Limb (tissue), 2 donors: ENCODE measurements around the gene EEFSEC.
"Not testable (repeated sequence)": the region's sequence is repeated elsewhere in the genome, so short reads cannot be mapped to it uniquely, and the experiment has no call there.

Source experiments
- DNase-seq, 2 donors: peaks; one replicate each; pipeline ENCODE4 v3.0.0-alpha.2; 2016; ENCODE audit errors: extremely low spot score in 2 of 2

Gene EEFSEC

DNA sequence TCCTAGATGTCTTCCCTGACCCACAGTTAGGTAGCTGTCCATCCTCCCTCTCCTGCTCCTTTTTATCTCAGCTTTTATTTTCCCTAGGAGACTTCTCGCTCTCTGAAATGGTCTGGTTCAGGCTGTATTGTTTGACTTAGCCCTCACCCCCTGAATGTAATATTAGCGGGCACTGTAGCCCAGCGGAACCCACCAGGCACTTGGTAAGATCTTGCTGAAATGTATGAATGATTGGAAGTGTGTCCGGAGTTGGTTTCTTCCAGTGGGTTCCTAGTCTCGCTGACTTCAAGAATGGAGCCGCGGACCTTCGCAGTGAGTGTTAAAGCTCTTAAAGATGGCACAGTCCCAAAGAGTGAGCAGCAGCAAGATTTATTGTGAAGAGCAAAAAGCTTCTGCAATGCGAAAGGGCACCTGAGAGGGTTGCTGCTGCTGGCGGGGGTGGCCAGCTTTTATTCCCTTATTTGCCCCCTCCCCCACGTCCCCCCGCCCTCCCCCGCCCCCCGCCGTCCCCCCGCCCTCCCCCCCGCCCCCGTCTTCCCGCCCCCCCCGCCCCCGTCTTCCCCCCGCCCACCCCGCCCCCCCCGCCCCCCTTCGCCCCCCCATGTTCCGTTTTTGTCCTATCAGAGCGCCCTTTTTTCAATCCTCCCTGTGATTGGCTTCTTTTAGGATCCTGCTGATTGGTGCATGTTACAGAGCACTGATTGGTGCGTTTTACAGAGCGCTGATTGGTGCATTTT, 694 bp upstream of the EEFSEC start:
- no peak for DNase-seq

DNA sequence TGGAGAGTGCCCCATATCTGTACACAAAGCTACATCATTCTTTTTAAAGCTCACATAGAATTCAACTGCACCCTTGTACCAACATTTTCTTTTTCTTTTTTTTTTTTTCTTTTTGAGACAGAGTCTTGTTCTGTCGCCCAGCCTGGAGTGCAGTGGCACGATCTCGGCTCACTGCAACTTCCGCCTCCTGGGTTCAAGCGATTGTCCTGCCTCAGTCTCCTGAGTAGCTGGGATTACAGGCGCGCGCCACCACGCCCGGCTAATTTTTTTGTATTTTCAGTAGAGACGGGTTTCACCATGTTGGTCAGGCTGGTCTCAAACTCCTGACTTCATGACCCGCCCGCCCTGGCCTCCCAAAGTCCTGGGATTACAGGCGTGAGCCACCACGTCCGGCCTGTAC, 1.1 kb downstream of the EEFSEC start:
- not testable (repeated sequence) for DNase-seq

DNA sequence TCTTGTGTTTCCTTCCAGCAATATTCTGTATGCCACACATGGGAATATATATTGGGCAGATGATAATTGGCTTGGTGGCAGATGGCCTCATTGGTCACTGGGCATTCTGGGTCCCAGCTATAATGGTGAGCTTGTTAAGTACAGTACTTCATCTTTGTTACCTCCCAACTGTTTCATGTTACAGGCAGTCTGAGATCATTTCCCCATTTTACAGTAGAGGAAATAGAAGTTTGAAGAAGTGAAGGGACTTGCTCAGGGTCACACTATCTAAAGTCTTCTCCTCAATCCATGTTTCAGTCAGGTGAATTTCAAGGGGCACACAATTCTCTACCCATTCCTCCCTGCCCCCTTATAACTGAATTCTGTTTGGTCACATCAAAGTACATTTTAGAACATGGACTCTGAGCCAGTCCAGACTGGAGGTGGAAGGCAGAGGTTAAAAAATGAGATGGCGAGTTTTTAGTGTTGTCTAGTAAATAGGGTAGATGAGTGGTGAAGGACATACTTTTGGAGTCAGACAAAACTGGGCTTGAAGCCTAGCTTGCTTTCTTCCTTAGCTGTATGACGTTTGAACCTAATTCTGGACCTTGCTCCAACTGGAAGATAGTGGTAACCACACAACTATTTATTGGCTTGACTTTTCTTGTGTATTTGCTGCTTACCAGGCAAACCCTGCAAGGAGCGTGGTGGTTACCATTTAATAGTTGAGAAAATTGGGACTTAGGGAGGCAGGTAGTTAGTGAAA, 2.5 kb downstream of the EEFSEC start:
- DNase-seq: no peak

DNA sequence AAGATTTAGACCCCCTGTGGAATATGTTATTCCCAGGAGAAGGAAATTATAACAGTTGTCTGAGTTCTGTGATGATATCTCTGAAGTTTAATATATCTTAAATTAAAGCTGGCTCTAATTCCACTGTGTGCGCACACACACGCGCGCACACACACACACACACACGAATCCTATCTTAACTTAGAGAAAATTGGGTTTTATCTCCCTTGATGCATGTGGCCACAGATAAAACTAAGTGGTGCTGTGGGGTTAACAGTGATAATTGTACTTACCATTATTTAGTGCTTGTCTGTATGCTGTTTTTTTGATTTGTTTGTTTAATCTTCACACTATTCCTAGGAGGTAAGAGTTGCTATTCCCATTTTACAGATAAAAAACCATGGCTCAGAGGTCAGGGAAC, 7.4 kb downstream of the EEFSEC start:
- DNase-seq: no peak

DNA sequence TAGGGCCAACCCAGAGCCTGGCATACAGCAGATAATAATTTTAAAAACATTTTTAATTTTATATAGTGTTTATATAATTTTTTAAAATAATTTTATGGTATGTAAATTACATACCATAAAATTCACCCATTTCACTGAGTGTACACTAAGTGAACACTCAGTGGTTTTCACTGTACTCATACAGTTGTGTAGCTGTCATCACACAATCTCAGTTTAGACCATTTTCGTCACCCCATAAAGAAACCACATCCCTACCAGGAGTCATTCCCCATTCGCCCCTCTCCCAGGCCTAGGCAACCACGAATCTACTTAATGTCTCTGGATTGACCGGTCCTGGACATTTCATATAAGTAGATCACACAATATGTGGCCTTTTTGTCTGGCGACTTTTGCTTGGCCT, 10.2 kb downstream of the EEFSEC start:
- DNase-seq: no peak

DNA sequence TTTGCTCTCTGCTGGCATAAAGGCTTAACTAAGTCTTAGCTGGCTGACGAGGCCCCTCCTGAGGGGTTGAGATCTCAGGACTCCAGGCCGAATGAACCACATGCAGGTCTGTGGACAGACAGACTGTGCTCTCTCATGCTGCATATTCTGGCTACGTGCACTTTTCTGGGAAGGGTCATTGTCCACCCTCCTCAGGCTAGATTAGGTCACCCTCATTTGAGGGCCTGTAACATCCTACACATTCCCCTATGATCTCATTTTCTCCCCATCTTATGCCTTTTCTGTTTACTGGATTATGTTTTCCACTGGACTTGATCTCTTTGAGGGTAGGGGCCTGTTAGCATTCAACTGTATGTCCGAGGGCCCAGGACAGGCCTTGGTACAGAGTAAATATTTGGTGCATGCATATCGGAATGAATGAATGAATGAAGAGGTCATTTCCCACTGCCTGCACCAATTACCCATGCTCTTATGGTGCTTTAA, 13.7 kb downstream of the EEFSEC start:
- no peak for DNase-seq

DNA sequence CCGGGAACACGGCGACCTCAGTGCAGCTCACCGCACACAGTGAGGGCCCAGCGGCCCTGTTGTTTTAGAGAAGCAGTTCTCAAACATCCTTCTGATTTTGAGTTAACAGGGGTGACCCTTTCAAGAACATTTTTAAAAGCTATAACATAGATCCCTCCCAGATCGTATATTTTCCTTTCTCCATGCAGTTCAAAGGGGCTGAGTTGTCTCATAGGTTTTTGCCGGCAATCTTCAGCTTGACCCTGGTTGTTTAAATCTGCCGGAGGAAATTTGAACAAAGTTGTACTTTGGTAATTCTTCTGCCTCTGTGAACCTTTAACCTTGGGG, 14.3 kb downstream of the EEFSEC start:
- DNase-seq: no peak

DNA sequence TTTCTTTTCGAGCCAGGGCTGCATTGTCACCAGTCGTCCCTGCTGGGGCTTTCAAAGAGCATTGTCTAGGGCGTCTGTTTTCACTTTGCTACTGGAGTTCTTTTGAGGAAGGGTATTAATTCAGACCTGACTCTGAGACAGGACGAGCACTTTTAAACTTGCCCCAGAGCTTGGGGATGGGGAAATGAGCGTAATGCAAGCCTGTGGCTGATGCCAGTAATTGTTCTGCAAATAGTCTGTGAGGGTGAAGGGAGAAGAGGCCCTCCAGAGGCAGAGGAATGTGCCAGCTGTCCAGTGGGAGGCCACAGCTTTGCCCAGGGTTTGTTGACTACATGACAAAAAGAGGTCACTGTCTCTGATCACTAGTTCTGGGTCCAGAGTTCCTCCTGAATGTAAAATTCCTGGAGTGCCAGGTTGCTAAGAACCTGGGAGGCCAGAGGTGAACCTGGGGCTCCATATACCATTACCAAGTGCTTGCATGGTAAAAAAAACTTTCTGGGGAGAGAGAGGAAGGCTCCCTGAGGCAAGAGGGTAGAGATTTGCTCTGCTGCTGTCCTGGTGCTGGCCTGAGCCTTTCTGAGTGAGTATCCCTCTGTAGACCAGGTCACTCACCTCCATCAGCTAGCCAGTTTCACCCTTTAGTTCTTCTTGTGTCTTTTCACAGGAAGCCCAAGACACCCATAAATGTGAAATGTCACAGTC, 14.8 kb downstream of the EEFSEC start:
- no peak for DNase-seq

DNA sequence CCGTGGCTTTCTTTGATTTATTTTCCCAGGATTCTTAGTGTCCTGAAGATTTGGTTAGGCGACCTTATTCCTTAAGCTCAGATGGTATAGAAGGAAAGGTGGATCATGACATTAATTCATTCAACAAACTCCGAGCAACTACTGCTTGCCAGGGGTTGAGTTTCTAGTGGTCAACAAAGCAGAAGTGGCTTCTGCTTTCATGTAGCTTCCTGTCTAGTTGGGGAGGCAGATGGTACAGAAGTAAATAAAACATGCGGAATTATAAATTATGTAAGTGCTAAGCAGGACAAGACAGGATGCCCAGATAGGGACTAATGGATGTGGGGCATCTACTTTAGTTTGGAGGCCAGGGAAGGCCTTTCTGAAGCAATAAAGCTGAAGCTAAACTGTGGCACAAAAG, 15.6 kb downstream of the EEFSEC start:
- DNase-seq: no peak

DNA sequence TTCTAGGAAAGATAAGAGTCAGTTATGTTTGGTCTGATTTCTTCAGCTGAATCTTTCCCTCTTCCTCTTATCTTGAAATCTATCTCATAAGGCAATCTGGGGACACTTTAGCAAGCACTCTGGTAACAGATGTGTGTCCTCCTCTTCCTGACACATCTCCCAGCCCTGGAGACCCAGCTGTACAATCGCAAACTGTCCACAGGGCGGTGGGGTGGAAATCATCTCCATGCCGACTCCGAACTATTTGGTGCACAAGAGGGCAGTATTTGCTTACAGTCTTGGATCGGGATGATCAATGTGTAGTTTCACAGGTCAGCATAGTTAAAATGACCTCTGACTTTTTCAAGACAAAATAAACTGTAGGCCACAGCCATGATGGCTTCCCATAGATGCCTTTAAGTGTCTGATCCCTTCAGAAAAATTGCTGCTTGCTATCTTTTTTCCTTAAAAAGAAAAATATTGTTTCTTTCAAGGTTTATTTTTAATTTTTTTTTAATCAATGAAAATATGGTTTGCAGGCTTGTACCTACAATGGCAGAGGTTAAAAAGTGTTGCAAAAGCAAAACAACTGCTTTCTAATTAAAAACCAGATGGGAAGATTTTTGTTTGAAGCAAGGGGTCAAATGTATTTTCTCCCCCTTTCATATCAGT, 17.7 kb downstream of the EEFSEC start:
- DNase-seq: peak; percentile 76

DNA sequence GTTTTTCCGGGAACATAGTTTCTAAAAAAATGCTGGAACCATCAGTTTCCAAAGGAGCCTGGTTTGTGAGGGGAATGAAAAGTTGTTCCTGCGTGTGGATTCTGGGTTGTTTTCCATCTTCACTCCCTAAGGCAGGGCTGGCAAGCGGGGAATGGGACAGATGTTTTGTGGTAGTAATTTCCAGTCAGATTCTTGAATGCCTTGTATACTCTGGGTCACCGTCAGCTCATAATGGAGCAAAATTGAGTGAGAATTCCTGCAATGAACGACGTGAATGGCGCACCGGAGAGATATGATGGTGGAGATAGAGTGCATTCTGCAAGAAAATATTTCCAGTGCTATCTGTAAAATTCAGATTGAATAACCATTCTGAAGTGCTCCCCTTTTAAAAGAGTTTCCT, 19.9 kb downstream of the EEFSEC start:
- DNase-seq: no peak

DNA sequence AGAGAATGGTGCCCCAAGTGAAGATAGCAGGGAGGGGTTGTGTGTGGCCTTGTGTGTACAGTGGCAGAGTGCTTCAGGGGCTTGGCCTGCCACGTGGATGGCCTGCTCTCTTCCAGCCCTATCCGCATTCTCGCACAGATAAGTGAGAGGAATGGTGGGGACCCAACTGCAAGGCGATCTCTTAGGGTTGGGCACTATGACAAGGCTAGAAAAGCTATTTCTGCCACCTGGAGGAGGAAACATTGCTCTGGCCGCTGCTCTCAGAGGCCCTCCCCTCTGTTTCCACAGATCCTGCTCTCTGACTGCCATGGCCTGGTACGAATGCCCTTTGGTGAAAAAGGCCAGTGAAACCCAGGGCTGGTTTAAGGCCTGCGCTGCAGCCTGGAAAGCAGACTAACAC, 20.6 kb downstream of the EEFSEC start:
- no peak for DNase-seq

DNA sequence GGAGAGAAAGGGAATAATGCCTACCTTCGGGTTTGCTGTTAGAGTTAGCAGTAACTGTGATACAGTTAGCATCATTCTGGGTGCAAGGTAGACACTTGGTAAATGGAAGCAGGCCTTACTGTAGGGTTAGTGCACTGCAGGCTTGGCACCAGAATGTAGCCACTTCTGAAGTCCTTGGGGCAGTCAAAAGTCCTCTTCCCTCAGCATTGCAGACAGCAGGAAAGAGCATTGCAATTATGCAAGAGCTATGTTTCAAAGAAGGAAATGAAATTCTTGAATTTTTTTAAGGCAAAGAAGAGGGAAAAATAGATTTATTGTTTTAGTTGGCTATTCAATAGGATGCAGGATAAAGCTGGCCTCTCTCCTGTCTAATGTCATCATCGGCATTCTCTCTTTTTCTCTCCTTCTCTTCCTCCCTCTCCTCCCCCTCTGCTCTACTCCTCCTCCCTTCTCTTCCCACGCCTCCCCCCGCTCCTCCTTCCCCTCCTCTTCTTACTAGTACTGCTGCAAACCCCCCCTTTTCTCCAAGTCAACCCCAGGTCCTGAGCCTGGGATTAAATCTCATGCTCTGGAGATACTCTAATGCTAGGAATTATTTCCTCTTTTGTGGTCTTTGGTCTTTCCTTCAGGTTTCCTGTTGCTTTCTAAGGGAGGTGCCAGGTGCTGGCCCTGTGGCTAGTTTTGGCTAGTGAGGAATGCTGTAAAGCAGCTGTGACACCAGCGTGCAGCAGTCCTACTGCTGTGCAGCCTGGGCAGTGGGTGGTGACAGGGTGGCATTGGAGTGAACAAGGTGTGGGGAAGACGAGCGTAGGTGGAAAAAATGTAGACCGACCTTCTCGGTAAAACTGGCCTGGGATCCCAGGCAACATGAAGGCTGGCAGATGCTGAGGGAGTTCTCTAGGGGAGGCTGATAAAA, 21.7 kb downstream of the EEFSEC start:
- no peak for DNase-seq

DNA sequence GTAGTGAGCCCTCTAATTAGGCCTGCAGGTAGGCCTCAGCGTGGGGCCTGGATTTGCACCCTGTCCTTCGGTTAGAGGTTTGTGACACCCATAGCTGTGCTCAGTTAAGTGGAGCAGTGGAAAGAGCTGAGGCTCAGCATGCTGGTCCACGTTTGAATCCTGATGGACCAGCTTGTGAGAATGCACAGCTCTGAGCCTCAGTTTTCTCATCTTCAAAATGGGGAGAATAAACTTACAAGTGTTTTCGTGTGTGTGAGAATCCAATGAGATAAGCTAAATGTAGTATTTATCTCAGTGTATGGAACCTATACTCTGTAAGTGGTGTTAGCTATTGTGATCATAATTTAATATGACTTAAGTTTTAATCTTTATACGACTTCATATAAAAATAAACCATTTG, 22.5 kb downstream of the EEFSEC start:
- no peak for DNase-seq

DNA sequence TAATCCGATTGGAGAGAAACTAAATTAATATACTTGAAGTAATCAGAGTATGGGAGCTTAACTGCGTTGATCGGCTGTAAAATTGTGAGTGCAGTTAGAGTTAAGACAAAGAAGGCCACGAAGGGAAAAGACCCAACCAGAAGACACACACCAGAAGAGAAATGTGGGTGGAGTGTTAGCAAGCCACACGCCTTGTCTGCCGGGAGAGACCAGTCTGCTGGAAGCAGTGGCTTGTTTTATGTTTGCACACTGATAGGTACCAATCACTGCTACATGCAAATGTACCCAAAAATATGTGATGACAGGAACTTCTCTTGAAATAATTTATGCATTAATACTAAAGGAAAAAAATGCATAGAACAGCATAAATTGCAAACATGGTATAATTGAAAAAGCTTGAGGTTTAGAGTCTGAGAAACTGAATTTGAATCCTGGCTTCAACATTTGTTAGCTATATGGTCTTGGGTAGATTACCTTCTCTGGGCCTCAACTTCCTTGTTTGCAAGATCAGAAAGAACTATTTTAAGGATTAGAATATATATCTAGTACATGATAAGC, 23.1 kb downstream of the EEFSEC start:
- no peak for DNase-seq

DNA sequence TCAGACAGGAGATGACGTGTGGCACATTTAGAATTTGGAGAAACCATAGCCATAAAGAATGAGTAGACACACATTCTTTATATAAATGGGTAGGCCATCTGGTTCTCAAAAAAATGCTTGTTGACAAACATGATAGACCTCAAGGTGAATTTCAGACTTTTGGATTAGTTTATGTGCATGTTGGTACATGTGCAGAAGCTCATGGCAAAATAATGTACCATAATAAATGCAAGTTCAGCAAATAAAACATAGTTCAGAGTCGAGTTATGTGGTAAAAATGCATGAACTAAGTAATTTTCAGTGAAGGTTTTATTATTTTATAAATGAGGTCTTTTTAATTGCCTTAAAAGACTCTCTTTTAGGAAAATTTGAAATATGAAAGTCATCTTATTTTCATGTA, 24.6 kb downstream of the EEFSEC start:
- no peak for DNase-seq

DNA sequence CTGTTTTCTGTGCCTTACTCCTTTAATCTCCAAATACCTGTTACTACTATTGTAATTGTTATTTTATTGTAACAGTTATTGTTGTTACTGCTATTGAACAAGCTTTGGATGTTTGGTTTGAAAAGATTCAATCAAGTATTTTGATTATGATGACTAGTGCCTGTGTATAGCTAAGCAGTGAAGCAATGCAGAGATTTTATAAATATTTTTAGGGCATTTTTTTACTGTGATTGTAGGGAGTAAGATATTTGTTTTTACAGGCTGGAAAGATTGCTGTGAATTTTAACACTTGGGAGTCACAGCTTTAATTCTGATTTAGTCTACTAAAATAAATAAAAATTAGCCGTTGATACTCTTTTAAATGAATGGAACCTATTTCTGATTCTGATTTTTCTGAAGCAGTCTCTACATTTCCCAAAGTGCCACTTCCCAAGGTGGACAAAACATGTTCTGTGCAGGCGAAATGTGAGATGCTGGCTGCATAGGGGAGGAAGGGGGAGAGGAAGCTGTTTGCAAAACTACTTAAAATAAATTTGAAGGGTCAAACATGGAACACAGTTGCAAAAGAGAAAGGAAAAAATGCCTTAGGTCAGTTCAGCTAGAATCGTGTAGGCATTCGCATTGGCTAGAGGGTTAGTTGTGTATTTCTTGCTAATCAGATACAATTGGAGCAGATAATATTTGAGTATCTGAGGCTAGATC, 25.7 kb downstream of the EEFSEC start:
- DNase-seq: no peak

DNA sequence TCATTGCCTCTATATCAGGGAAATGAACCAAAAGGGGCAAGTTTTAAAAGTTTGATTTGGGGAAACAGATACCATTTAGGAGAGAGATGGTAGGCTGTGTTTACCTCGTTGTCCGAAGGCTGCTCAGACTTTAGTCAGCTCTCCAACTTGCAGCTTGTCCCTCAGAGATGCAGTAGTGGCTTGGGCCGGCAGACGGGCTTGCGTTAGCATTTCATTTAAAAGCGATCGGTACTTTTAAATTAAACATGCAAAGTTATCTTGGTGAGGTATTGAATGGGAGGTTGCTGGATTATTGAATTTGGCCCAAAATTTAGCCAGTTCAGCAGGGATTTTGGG, 26.2 kb downstream of the EEFSEC start:
- DNase-seq: no peak

DNA sequence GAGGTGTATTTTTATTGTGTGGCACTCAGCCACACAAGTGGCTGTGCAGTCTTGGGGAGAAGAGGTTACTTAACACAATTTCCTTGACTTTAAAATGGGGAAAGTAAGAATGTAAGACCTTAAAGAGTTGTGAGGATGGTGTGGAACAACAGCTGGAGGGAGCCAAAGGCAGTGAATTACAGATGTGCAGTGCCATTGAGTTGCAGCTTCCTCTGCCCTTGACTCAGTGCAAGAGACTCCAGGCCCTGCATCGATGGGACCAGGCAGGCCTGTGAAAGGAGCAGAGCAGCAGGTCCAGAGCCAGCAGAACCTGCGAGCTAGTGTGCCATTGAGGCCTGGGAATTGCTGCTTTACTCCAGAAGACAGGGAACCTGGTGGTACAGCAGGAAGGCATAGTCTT, 27.2 kb downstream of the EEFSEC start:
- no peak for DNase-seq

DNA sequence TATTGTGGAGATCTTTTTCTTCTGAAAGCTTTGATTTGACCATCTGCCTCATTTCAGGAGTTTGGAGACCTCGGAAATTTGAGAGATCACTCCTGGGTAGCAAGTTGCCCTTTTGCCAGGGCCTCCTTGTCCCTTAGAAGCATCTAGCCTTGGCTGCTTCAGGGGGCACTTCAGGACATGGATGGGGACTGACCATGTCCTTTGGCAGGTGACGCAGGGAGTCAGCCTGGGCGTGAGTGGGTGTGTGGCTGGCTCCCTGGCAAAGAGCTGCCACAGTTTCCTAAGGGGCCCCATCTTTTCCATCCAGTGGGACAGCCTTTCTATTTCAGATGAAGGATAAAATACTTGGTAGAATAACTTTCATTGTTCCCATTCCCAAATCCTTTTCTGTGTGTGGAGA, 27.6 kb downstream of the EEFSEC start:
- no peak for DNase-seq
